GM18873 (cell line): ENCODE data around the gene IL13RA2.

ENCODE experiments used
- ATAC-seq: cut with Tn5 transposase; IDR thresholded peaks from one replicate; pipeline ENCODE4 v1.9.1; 2021; ENCODE audit warnings: mild to moderate bottlenecking, moderate library complexity, moderate number of reproducible peaks; ENCODE audit not compliant: unreplicated experiment, low FRiP score

The IL13RA2 gene

DNA sequence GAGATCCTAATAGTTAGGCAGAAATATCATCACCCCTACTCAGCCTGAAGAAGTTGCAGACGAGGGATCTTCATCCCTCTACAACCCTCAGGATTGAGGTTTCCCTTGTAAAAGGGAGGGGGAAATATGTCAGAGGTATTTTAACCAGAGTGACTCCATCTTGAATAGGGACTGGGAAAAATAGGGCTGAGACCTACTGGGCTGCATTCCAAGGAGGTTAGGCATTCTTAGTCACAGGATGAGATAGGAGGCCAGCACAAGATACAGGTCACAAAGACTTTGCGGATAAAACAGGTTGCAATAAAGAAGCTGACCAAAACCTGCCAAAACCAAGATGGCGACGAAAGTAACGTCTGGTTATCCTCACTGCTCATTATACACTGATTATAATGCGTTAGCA is 17.5 kb downstream of the IL13RA2 start:
- no peak for ATAC-seq

DNA sequence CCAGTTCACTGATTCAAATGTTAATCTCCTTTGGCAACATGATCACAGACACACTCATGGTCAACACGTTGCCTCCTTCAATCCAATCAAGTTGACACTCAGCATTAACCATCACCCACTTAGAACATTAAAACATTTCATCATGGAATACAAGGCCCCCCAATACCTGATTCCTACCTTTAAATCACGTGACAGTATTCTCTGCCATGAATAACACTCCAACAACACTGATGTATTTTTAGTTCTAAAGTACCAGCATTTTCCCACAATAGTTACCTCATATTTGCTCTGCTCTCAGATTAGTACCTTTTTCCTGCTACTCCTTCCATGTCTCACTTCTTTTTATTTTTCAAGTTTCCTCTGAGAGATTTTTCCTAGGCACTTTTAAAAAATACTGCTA is 19.6 kb downstream of the IL13RA2 start:
- no peak for ATAC-seq

DNA sequence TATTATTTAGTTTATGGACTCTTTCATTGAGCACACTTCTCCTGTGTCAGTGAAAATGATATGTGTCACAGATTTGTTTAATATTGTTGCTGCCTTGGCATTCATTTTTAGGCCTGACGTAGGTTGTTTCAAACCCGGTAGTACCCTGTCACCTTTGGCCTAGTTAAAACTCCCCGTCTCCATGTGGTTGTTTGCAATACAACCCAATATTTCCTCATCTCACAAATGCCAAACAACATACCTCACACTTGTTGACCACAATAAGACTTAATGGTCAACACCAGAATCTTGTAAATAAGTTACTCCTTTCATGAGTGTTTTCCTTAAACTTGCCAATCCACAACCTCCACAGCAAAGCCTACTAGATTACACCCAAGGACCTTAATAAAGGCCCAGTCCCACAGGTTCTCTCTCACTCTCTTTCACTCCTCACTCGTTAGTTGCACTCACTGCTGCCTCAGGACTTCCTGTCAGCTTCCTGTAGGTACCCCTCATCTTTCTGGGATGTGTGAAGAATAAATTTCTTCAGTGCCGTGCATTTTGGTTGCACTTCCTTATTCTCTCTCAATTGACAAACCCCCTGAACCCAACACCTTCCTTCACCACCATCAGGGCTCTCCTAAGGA is 31.3 kb downstream of the IL13RA2 start:
- ATAC-seq = no peak

DNA sequence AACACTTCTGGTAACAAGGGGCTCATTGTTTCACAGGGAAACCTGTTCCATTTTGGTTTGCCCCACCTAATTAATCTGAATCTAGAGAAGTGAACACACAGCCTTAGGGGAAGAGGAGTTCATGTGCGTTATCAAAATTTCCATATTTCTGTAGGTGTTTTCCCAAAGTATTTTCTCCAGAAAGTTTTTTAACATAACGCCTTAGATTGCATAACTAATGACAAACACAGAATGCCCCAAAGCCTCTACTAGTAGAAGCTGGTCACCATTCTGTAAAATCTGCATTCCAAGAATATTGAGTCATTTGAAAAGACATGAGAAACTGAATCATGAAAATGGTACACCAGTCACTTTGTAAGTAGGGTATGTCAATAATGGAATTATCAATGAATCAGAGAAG is 41.1 kb downstream of the IL13RA2 start:
- no peak for ATAC-seq

DNA sequence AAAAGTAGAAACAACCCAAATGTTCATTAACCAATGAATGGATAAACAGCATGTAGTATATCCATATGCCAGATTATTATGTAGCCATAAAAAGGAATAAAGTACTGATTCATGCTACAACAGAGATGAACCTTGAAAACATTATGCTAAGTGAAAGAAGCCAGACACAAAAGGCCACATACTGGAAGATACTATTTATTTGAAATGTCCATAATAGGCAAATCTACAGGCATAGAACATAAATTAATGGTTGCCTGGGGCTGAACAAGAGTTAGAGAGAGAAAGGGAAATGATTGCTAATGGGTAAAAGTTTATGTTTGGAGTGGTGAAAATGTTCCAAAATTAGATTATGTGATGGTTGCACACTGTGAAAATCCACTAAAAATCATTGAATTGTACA is 44.4 kb downstream of the IL13RA2 start:
- no peak for ATAC-seq

DNA sequence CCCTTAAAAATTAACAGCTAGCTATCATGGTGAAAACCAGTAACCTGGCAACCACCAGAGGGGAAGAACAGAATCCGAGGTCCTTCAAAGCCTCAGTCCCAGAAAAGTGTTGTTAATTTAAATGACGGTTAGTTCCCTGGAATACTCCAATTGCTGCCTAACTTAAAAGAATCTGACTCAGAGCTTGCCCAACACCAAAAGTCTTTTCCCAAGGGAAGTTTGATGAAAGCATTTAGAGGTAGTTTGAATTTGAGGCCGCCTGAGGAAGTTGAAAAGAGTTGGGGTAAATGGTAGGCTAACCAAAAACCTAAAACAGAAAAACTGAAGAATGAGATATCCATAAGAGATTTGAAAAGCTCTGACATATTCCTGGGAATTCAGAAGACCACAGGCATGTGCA is 46.6 kb downstream of the IL13RA2 start:
- ATAC-seq = no peak

DNA sequence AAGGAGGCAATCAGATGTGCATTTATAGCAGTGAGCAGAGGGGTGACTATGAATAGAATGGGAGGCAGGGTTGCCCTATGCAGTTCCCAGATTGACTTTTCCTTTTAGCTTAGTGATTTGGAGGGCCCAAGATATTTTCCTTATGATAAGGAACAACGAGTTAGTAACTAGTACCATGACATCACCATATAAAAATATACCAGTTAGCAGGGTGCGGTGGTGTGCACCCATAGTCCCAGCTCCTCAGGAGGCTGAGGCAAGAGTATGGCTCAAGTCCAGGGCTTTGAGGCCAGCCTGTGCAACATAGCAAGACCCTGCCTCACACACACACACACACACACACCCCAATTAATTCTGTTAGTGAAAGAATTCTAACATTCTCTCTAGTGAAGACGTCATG is 53.0 kb downstream of the IL13RA2 start:
- ATAC-seq = no peak

DNA sequence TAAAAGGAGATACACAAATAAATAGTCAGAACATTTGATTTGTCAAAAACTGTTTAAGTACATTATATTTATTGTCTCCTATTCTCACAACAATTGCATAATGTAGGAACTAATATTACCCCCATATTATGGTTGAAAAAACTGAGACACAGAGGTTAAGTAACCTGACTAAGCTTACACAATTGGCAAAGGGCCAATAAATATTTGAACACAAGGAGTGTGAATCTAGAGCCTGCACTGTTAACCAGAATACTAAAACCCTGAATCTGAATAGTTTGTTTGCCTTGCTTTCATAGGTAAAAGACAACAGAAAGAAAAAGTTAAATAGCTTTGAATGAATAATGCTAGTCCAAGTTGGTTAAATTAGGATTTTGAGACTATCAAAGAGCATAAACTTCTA is 55.2 kb downstream of the IL13RA2 start:
- ATAC-seq = no peak

DNA sequence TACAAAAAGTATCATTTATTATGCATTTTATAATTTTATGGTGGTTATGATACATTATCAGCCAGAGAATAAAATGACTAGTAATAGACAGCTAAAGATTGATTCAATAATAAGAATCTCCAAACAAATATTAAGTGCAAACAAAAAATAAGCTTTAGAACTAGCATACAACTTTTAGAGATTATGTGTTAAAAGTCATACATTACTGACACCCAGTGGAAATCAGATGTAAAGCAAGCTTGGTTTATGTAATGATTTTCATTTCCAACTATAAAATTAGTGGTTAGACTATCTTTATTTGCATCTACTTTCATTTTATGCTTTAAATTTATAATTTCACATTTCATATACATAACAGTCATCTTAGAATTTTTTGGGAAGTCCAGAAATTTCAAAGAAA is 57.7 kb downstream of the IL13RA2 start:
- ATAC-seq = no peak
